HL-60 (cell line): ENCODE results near the gene MLYCD.
"Not testable (repeated sequence)": the region's sequence is repeated elsewhere in the genome, so short reads cannot be mapped to it uniquely, and the experiment has no call there.

Experiments
- DNase-seq, 2 experiments: peaks; one replicate each; pipeline ENCODE4 v3.0.0-alpha.2; 2010 to 2020; ENCODE audit warnings: low read depth in 1 of 2, low spot score in 1 of 2
- H3K27ac ChIP-seq: fragments of 250-450 bp; sonication (Bioruptor Pico); replicated peaks from 2 replicates; pipeline ENCODE4 v1.5.1; 2020; ENCODE audit warnings: mild to moderate bottlenecking, moderate library complexity
- H3K27me3 ChIP-seq: fragments of 250-450 bp; sonication (Bioruptor Pico); 2 replicates; pipeline ENCODE4 v1.5.1; 2021; ENCODE audit warnings: mild to moderate bottlenecking, moderate library complexity; ENCODE audit not compliant: insufficient read depth, poor library complexity, severe bottlenecking
- H3K4me3 ChIP-seq: replicated peaks from 2 replicates; pipeline ENCODE4 v1.5.1; 2011; ENCODE audit warnings: mild to moderate bottlenecking, control low read depth, low read length; ENCODE audit not compliant: insufficient read depth
- GABPA ChIP-seq: IDR thresholded peaks from 2 replicates; pipeline ENCODE4 v1.6.1; 2012; ENCODE audit warnings: low read depth
- POLR2AphosphoS5 ChIP-seq: IDR thresholded peaks from 2 replicates; pipeline ENCODE4 v1.6.1; 2012; ENCODE audit warnings: low read depth
- REST ChIP-seq: IDR thresholded peaks from 2 replicates; pipeline ENCODE4 v1.6.1; 2012; ENCODE audit warnings: low read depth; ENCODE audit not compliant: insufficient replicate concordance
- SPI1 ChIP-seq: IDR thresholded peaks from 2 replicates; pipeline ENCODE4 v1.6.1; 2012; ENCODE audit warnings: low read depth, mild to moderate bottlenecking, borderline replicate concordance
- TF ChIP-seq, protein P1 (sequence below): IDR thresholded peaks from one replicate; pipeline ENCODE4 v1.5.1; 2011; ENCODE audit warnings: low read length, control low read depth, inconsistent platforms; ENCODE audit not compliant: insufficient read depth

MLYCD gene

GRCh38 chr16:83947642-83948234 is 48.8 kb downstream of the MLYCD start:
- H3K27me3 ChIP-seq: no peaks in the 10 kb centered on the region
- H3K27ac ChIP-seq: no peak overlapping the region
- DNase-seq: no peak
- no peak for TF ChIP-seq REST
- H3K4me3 ChIP-seq: no peak overlapping the region

DNA sequence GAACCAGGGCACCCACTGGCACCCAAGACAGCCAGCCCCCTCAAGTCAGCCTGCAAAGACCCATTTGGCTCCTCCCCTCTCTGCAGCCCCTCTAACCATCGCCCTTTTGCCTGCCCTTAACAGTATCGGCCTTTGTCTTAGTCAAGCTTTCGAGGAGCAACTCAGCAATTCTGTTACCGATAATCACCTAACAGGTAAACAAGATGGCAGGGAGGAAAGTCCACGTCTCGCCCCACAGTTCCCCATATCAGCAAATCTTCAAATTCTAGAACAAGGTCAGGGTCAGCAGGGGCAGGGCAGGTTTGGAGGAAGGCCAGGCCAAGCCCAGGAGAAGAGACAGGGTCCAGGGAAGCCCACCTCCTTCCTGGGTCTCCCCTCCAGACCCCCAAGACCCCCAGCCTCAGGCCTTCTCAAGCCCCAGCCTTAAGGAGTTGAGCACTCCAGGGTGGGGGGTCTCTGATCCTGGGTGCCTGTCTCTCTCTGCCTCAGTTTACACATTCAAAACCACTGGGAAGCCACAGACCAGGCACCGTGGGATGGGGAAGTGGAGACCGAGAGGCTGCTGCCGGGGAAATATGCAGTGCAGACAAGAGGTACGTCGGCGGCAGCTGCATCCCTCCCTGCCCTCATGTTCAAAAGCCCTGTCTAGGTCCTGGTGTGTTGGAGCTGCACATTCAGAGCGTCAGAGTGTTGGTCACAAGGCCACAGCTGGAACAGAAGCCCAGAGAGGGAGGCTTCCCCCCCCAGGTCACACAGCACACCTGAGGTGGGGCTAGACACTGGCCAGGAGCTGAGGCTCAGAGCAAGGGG is 50.2 kb downstream of the MLYCD start:
- TF ChIP-seq POLR2AphosphoS5 (no peak), GABPA (no peak), SPI1 (no peak)
- TF ChIP-seq, protein P1, sequence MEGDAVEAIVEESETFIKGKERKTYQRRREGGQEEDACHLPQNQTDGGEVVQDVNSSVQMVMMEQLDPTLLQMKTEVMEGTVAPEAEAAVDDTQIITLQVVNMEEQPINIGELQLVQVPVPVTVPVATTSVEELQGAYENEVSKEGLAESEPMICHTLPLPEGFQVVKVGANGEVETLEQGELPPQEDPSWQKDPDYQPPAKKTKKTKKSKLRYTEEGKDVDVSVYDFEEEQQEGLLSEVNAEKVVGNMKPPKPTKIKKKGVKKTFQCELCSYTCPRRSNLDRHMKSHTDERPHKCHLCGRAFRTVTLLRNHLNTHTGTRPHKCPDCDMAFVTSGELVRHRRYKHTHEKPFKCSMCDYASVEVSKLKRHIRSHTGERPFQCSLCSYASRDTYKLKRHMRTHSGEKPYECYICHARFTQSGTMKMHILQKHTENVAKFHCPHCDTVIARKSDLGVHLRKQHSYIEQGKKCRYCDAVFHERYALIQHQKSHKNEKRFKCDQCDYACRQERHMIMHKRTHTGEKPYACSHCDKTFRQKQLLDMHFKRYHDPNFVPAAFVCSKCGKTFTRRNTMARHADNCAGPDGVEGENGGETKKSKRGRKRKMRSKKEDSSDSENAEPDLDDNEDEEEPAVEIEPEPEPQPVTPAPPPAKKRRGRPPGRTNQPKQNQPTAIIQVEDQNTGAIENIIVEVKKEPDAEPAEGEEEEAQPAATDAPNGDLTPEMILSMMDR: no peak
- DNase-seq: no peak
- Histone ChIP-seq H3K27ac (no peak overlapping the region), H3K4me3 (no peak overlapping the region), H3K27me3 (no peaks in the 10 kb centered on the region)

- no peak for TF ChIP-seq POLR2AphosphoS5
- TF ChIP-seq, protein P1: no peak
- Histone ChIP-seq H3K27ac (no peak overlapping the region), H3K4me3 (no peak overlapping the region), H3K27me3 (no peaks in the 10 kb centered on the region)
- no peak for DNase-seq
Observed at GRCh38 chr16:83949724-83950001, 50.7 kb downstream of the MLYCD start.

- DNase-seq, H3K27me3 ChIP-seq, H3K27ac ChIP-seq, H3K4me3 ChIP-seq: not testable (repeated sequence)
Observed at GRCh38 chr16:83950862-83951399, 52.0 kb downstream of the MLYCD start.

DNA sequence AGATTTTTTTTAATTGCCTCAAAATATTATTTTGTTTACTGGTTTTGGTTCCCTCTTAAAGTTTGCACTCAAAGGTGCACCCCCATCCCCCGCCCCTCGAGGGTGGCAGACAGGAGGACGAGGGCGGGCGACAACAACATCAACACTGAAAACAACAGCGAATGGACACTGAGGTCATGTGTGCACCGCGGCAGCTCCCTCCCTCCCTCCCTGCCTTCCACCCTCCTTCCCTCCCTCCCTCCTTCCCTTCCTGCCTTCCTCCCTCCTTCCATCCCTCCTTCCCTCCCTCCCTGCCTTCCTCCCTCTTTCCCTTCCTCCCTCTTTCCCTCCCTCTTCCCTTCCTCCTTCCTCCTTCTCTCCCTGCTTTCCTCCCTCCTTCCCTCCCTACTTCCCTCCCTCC is 52.6 kb downstream of the MLYCD start:
- H3K27me3 ChIP-seq: no peaks in the 10 kb centered on the region
- no peak overlapping the region for H3K27ac ChIP-seq
- no peak for DNase-seq
- TF ChIP-seq GABPA: no peak
- TF ChIP-seq, protein P1: no peak
- no peak for TF ChIP-seq REST
- no peak for TF ChIP-seq SPI1
- TF ChIP-seq POLR2AphosphoS5: no peak
- H3K4me3 ChIP-seq: no peak overlapping the region
